Measurements from ENCODE around the gene GLYR1. TPM values are rescaled to one million over a fixed set of nuclear protein-coding genes. Genes with fewer than 3 reads are reported as not detected.

Gene GLYR1
- total RNA-seq, 1 experiment from 2014 or later: 117 TPM

DNA sequence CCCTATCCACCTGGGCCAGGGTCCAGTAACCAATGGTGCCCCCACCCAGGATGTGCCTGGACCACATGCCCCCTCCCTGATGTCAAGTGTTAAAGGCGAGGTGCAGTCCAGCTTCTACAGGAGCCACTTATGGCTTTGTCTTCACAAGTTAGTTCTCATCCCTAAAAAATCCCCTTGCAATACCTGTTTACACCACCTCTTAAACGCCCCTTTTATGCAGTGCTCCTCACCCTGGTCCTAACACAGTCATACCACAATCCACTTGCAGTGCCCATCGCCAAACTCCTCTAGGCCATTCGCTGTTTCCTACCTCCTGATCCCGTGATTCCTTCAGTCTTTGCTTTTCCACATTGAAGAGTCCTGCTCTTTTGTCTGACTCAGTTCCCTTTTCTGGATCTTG, 7.1 kb downstream of the GLYR1 start:
- peaks cover 82% of the 10 kb centered on the region for H3K36me3 Mint-ChIP-seq (ENCODE audit: insufficient read depth, unreplicated experiment)
- H3K27me3 Mint-ChIP-seq (ENCODE audit: insufficient read depth, unreplicated experiment): no peaks in the 10 kb centered on the region
- Histone ChIP-seq H3K9me3 (no peaks in the 10 kb centered on the region), H3K4me1 (no peaks in the 10 kb centered on the region), H3K36me3 (ENCODE audit: control insufficient read depth, insufficient read depth, low read length) (no peaks in the 10 kb centered on the region; the same call in none of the 2 replicates), H3K27me3 (replicated peaks; ENCODE audit: control insufficient read depth, insufficient read depth, low read length) (no peaks in the 10 kb centered on the region), H3K4me3 (ENCODE audit: low read depth, low read length) (no peak overlapping the region)
- H3K9me3 Mint-ChIP-seq (ENCODE audit: unreplicated experiment): no peaks in the 10 kb centered on the region
- H3K4me1 Mint-ChIP-seq (ENCODE audit: low read depth, unreplicated experiment): no peaks in the 10 kb centered on the region
- intact Hi-C loops (cut with micrococcal nuclease; ENCODE audit: unreplicated experiment): no loop called here
- TF ChIP-seq, protein P1, sequence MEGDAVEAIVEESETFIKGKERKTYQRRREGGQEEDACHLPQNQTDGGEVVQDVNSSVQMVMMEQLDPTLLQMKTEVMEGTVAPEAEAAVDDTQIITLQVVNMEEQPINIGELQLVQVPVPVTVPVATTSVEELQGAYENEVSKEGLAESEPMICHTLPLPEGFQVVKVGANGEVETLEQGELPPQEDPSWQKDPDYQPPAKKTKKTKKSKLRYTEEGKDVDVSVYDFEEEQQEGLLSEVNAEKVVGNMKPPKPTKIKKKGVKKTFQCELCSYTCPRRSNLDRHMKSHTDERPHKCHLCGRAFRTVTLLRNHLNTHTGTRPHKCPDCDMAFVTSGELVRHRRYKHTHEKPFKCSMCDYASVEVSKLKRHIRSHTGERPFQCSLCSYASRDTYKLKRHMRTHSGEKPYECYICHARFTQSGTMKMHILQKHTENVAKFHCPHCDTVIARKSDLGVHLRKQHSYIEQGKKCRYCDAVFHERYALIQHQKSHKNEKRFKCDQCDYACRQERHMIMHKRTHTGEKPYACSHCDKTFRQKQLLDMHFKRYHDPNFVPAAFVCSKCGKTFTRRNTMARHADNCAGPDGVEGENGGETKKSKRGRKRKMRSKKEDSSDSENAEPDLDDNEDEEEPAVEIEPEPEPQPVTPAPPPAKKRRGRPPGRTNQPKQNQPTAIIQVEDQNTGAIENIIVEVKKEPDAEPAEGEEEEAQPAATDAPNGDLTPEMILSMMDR (IDR thresholded peaks at IDR 0.05; ENCODE audit: insufficient read depth in 1 of 2, low read depth in 1 of 2, low read length in 1 of 2, severe bottlenecking in 1 of 2, unreplicated experiment in 1 of 2): no peak
- no peak overlapping the region for H3K27ac Mint-ChIP-seq (ENCODE audit: unreplicated experiment)
- ChIA-PET POLR2A (no interaction called here), CTCF (no interaction called here)
- H3K4me3 Mint-ChIP-seq (ENCODE audit: unreplicated experiment): no peak overlapping the region
- no peak for DNase-seq
- BruUV-seq (replicated peaks): no TSS peak

DNA sequence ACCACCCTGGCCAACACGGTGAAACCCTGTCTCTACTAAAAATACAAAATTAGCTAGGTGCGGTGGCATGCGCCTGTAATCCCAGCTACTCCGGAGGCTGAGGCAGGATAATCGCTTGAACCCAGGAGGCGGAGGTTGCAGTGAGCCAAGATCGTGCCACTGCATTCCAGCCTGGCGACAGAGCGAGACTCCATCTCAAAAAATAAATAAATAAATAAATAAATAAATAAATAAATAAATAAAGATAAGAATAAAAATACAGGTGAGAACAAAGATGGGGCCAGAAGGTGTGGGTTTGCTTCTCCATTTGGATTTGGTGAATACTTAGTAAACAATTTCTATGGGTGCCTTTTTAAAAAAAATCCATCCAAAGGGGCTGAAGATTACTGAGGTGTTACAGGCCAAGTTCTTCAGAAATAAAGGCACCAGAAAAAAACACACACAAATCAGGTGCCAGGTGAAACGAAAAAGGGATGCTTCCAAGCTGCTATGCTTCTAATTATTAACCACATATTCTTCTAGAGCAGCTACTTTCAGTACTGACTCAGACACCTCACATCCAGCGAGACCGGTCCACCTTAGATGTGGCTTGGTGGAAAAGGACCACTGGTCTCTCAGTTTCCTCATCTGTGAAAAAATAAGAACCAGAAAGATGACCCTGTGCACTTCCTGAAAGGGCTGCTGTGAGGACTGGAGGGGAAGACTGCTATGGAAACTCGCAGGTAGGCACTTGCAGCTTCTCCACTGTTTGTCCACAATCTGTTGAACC, 9.2 kb downstream of the GLYR1 start:
- TF ChIP-seq, protein P1 (IDR thresholded peaks at IDR 0.05; ENCODE audit: insufficient read depth in 1 of 2, low read depth in 1 of 2, low read length in 1 of 2, severe bottlenecking in 1 of 2, unreplicated experiment in 1 of 2): no peak
- Histone ChIP-seq H3K27me3 (replicated peaks; ENCODE audit: control insufficient read depth, insufficient read depth, low read length) (no peaks in the 10 kb centered on the region), H3K9me3 (no peaks in the 10 kb centered on the region), H3K4me1 (no peaks in the 10 kb centered on the region), H3K4me3 (ENCODE audit: low read depth, low read length) (no peak overlapping the region), H3K36me3 (ENCODE audit: control insufficient read depth, insufficient read depth, low read length) (no peaks in the 10 kb centered on the region; the same call in none of the 2 replicates)
- Mint-ChIP-seq H3K4me3 (ENCODE audit: unreplicated experiment) (no peak overlapping the region), H3K36me3 (ENCODE audit: insufficient read depth, unreplicated experiment) (peaks cover 82% of the 10 kb centered on the region), H3K9me3 (ENCODE audit: unreplicated experiment) (no peaks in the 10 kb centered on the region), H3K27ac (ENCODE audit: unreplicated experiment) (peak overlapping the region; percentile 58), H3K4me1 (ENCODE audit: low read depth, unreplicated experiment) (no peaks in the 10 kb centered on the region), H3K27me3 (ENCODE audit: insufficient read depth, unreplicated experiment) (no peaks in the 10 kb centered on the region)
- BruUV-seq (replicated peaks): no TSS peak
- no peak for DNase-seq
- intact Hi-C loops (cut with micrococcal nuclease; ENCODE audit: unreplicated experiment): no loop called here
- ChIA-PET POLR2A (no interaction called here), CTCF (interaction anchor here (0.6 kb wide), 1 partner anchor 31 kb away, joined by 3 read pairs; no protein-coding TSS in a partner anchor)

DNA sequence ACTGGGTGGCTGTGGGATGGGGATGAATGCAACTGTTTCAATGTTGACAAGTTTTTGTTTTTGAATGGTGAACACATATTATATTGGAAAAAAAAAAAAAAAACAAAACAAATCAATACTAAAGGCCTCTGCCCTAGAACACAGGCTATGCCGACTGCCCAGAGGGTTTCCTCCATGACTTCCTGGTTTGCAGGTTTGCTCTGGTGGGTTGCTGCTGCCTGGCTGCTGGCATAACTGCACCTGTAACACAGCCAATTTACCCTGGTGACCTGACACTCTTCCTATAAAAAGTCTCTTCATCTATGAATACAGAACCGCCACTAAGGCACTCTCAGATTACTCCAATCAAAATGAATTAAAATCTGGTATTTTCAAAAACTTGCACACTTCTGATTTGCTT, 10.4 kb downstream of the GLYR1 start:
- no TSS peak for BruUV-seq (replicated peaks)
- CTCF ChIA-PET: no interaction called here
- no peak for DNase-seq
- POLR2A ChIA-PET: no interaction called here
- no peaks in the 10 kb centered on the region; the same call in none of the 2 replicates for H3K36me3 ChIP-seq (ENCODE audit: control insufficient read depth, insufficient read depth, low read length)
- H3K36me3 Mint-ChIP-seq (ENCODE audit: insufficient read depth, unreplicated experiment): peaks cover 82% of the 10 kb centered on the region
- no peaks in the 10 kb centered on the region for H3K9me3 Mint-ChIP-seq (ENCODE audit: unreplicated experiment)
- H3K27ac Mint-ChIP-seq (ENCODE audit: unreplicated experiment): peak overlapping the region; percentile 58
- H3K4me1 Mint-ChIP-seq (ENCODE audit: low read depth, unreplicated experiment): no peaks in the 10 kb centered on the region
- H3K27me3 Mint-ChIP-seq (ENCODE audit: insufficient read depth, unreplicated experiment): no peaks in the 10 kb centered on the region
- no peaks in the 10 kb centered on the region for H3K9me3 ChIP-seq
- TF ChIP-seq, protein P1 (IDR thresholded peaks at IDR 0.05; ENCODE audit: insufficient read depth in 1 of 2, low read depth in 1 of 2, low read length in 1 of 2, severe bottlenecking in 1 of 2, unreplicated experiment in 1 of 2): no peak
- no peak overlapping the region for H3K4me3 ChIP-seq (ENCODE audit: low read depth, low read length)
- intact Hi-C loops (cut with micrococcal nuclease; ENCODE audit: unreplicated experiment): no loop called here
- no peak overlapping the region for H3K4me3 Mint-ChIP-seq (ENCODE audit: unreplicated experiment)
- no peaks in the 10 kb centered on the region for H3K4me1 ChIP-seq
- H3K27me3 ChIP-seq (replicated peaks; ENCODE audit: control insufficient read depth, insufficient read depth, low read length): no peaks in the 10 kb centered on the region

Data from Caco-2 (cell line).